HL-60 (cell line): ENCODE results near the gene SELENOH.

Experiments used
- DNase-seq, 2 experiments: peaks; one replicate each; pipeline ENCODE4 v3.0.0-alpha.2; 2010 to 2020; ENCODE audit warnings: low read depth in 1 of 2, low spot score in 1 of 2
- H3K27ac ChIP-seq: fragments of 250-450 bp; sonication (Bioruptor Pico); replicated peaks from 2 replicates; pipeline ENCODE4 v1.5.1; 2020; ENCODE audit warnings: mild to moderate bottlenecking, moderate library complexity
- H3K27me3 ChIP-seq: fragments of 250-450 bp; sonication (Bioruptor Pico); 2 replicates; pipeline ENCODE4 v1.5.1; 2021; ENCODE audit warnings: mild to moderate bottlenecking, moderate library complexity; ENCODE audit not compliant: insufficient read depth, poor library complexity, severe bottlenecking
- H3K4me3 ChIP-seq: replicated peaks from 2 replicates; pipeline ENCODE4 v1.5.1; 2011; ENCODE audit warnings: mild to moderate bottlenecking, control low read depth, low read length; ENCODE audit not compliant: insufficient read depth
- CTCF ChIP-seq: IDR thresholded peaks from one replicate; pipeline ENCODE4 v1.5.1; 2011; ENCODE audit warnings: low read length, control low read depth, inconsistent platforms; ENCODE audit not compliant: insufficient read depth
- GABPA ChIP-seq: IDR thresholded peaks from 2 replicates; pipeline ENCODE4 v1.6.1; 2012; ENCODE audit warnings: low read depth
- POLR2AphosphoS5 ChIP-seq: IDR thresholded peaks from 2 replicates; pipeline ENCODE4 v1.6.1; 2012; ENCODE audit warnings: low read depth
- SPI1 ChIP-seq: IDR thresholded peaks from 2 replicates; pipeline ENCODE4 v1.6.1; 2012; ENCODE audit warnings: low read depth, mild to moderate bottlenecking, borderline replicate concordance
- long read RNA-seq: library from polyadenylated mRNA; unstranded; transcript quantifications from one replicate; pipeline ENCODE4 v2.0.0, GENCODE V29; 2020
- TF ChIP-seq, protein P1 (sequence below): IDR thresholded peaks from 2 replicates; pipeline ENCODE4 v1.6.1; 2012; ENCODE audit warnings: low read depth; ENCODE audit not compliant: insufficient replicate concordance

Gene SELENOH
- long read RNA-seq, transcript SELENOH-201 (3 exons, 833 nt): minor isoform, 11 of 82 reads
- long read RNA-seq, transcript SELENOH-204 (4 exons, 818 nt): major isoform, 64 of 82 reads
- long read RNA-seq, partial matches to known transcripts: 0 of 82 reads
- long read RNA-seq, other reads (novel, unspliced or antisense): 3 of 82 reads

DNA sequence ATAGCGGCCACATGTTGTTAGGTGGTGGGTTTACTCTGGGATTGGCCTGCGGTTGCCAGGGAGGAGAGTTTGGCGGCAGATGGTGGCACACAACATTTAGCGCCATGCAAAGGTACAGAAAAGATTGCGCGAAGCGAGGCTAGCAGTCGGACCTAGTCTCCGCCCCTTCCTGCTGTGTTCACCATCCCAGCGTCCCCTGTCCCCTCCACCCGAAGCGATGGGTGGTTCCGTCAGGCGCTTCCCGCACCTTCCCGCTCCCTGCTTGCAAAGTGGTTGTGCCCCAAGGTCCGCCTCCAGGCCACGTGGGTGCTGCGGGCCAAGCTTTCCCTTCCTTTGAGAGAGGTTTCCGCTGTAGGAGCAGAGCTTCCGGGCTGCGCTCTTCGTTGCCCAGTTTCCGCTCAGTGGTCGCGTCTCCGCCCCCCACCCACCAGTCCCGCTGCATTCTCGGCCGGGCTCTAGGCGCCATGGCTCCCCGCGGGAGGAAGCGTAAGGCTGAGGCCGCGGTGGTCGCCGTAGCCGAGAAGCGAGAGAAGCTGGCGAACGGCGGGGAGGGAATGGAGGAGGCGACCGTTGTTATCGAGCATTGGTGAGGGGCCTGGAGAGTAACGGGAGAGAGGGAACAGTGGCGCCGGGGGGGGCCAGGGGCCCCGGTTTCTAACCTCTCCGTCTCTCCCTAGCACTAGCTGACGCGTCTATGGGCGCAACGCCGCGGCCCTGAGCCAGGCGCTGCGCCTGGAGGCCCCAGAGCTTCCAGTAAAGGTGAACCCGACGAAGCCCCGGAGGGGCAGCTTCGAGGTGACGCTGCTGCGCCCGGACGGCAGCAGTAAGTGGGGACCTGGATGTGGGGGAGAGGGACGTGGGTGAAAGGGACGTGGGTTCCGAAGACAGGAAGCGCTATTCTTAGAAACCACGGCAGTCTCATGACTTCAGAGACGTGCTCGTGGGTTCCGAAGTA lies at the start of gene SELENOH:
Gene SELENOH, plus strand, starts transcription at position 360 of the 955 bp plus-strand sequence. Its CDS starts 105 bp downstream, at position 465.
- DNase-seq: peak; percentile 96 to 99
- Histone ChIP-seq H3K27ac (peak within 1 kb of the TSS; percentile 93), H3K4me3 (peak within 1 kb of the TSS; percentile 76), H3K27me3 (no peaks in the 10 kb centered on the region)
- no peak for TF ChIP-seq CTCF
- TF ChIP-seq POLR2AphosphoS5: peak; percentile 99
- TF ChIP-seq, protein P1, sequence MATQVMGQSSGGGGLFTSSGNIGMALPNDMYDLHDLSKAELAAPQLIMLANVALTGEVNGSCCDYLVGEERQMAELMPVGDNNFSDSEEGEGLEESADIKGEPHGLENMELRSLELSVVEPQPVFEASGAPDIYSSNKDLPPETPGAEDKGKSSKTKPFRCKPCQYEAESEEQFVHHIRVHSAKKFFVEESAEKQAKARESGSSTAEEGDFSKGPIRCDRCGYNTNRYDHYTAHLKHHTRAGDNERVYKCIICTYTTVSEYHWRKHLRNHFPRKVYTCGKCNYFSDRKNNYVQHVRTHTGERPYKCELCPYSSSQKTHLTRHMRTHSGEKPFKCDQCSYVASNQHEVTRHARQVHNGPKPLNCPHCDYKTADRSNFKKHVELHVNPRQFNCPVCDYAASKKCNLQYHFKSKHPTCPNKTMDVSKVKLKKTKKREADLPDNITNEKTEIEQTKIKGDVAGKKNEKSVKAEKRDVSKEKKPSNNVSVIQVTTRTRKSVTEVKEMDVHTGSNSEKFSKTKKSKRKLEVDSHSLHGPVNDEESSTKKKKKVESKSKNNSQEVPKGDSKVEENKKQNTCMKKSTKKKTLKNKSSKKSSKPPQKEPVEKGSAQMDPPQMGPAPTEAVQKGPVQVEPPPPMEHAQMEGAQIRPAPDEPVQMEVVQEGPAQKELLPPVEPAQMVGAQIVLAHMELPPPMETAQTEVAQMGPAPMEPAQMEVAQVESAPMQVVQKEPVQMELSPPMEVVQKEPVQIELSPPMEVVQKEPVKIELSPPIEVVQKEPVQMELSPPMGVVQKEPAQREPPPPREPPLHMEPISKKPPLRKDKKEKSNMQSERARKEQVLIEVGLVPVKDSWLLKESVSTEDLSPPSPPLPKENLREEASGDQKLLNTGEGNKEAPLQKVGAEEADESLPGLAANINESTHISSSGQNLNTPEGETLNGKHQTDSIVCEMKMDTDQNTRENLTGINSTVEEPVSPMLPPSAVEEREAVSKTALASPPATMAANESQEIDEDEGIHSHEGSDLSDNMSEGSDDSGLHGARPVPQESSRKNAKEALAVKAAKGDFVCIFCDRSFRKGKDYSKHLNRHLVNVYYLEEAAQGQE: peak; percentile 56
- TF ChIP-seq SPI1: peak; percentile 20; the same call in 1 of the 2 replicates
- peak; percentile 97 for TF ChIP-seq GABPA

GRCh38 chr11:57698843-57699365 lies 42.4 kb upstream of the SELENOH start:
- no peak for TF ChIP-seq GABPA
- no peak for TF ChIP-seq SPI1
- TF ChIP-seq CTCF: no peak
- no peak for TF ChIP-seq POLR2AphosphoS5
- TF ChIP-seq, protein P1: no peak
- Histone ChIP-seq H3K4me3 (no peak overlapping the region), H3K27ac (no peak overlapping the region), H3K27me3 (no peaks in the 10 kb centered on the region)
- DNase-seq: no peak

DNA sequence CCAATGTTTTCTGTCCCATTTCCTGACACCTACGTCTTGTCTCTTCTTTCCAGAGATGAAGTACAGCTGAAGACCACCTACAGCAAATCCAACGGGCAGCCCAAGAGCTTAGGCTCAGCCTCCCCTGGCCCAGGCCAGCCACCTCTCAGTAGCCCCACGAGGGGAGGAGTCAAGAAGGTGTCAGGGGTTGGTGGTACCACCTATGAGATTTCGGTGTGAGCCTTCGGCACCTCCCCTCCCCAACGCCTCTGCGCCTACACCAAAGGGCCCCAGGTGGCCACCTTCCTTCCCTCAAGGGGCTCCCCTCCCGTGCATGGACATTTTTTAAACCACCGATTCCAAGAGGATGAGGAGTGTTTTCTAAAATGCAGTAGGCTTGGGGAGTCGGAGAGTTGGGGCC lies 41.5 kb upstream of the SELENOH start:
- Histone ChIP-seq H3K27me3 (no peaks in the 10 kb centered on the region), H3K27ac (no peak overlapping the region), H3K4me3 (no peak overlapping the region)
- DNase-seq: no peak
- TF ChIP-seq GABPA (no peak), POLR2AphosphoS5 (no peak), SPI1 (no peak), CTCF (no peak)
- TF ChIP-seq, protein P1: no peak
